ENCODE results near the gene TPRX2.

DNA sequence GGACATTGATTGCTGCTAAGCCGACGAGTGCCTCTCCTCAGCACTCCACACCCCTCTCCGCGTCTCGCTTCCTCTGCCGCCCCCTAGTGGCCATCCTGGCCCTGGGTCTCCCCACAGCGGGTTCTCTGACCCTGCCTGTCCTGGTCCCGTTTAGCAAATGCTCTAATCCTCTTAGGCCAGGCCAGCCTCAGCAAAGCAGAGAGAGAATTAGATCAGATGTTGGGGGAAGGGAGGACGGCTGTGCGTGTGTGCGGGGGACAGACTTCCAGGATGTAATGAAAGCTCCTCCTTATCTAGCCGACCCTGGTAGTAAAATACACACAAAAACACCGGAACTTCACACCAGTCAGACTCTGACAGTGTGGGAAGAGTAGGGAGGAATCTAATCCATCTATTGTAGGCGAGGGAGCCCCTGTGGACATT, 4.5 kb downstream of the TPRX2 start:
- TF ChIP-seq, protein P1, sequence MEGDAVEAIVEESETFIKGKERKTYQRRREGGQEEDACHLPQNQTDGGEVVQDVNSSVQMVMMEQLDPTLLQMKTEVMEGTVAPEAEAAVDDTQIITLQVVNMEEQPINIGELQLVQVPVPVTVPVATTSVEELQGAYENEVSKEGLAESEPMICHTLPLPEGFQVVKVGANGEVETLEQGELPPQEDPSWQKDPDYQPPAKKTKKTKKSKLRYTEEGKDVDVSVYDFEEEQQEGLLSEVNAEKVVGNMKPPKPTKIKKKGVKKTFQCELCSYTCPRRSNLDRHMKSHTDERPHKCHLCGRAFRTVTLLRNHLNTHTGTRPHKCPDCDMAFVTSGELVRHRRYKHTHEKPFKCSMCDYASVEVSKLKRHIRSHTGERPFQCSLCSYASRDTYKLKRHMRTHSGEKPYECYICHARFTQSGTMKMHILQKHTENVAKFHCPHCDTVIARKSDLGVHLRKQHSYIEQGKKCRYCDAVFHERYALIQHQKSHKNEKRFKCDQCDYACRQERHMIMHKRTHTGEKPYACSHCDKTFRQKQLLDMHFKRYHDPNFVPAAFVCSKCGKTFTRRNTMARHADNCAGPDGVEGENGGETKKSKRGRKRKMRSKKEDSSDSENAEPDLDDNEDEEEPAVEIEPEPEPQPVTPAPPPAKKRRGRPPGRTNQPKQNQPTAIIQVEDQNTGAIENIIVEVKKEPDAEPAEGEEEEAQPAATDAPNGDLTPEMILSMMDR (IDR thresholded peaks at IDR 0.05), result peak; percentile 50 to 82 (median 78)
- TF ChIP-seq POLR2A (IDR thresholded peaks at IDR 0.05), result no peak

Measured in Peyer's patch (tissue), 4 donors.